B cell (primary cell): ENCODE results near the gene CPED1. TPM values are rescaled to one million over a fixed set of nuclear protein-coding genes. Genes with fewer than 3 reads are reported as not detected.
"Not testable (repeated sequence)": the region's sequence is repeated elsewhere in the genome, so short reads cannot be mapped to it uniquely, and the experiment has no call there.

ENCODE experiments used
- ATAC-seq: fragments of 200-7000 bp; cut with Tn5 transposase; one replicate; pipeline ENCODE4 v1.10.0; 2021; ENCODE audit warnings: low read depth, mild to moderate bottlenecking, moderate number of reproducible peaks, moderate library complexity
- CTCF ChIA-PET: fragments of 350-600 bp; sonication (Branson Sonifier 250); formaldehyde crosslinking; loops from one replicate; lab custom pipeline; 2021; ENCODE audit warnings: antibody characterized with exemption, inconsistent platforms; lab: Charles Lee
- POLR2A ChIA-PET: fragments of 350-600 bp; sonication (Branson Sonifier 250); formaldehyde crosslinking; loops from one replicate; lab custom pipeline; 2021; ENCODE audit warnings: antibody characterized with exemption; lab: Charles Lee
- DNase-seq: peaks from one replicate; pipeline ENCODE4 v3.0.0; 2013
- H2AFZ ChIP-seq: 2 replicates; pipeline ENCODE4 v1.6.1; 2012; ENCODE audit warnings: mild to moderate bottlenecking, low read depth, low read length; ENCODE audit not compliant: insufficient read depth, poor library complexity, severe bottlenecking
- H3K27ac ChIP-seq, 2 donors: 1 replicate in 1 of 2; 2 replicates in 1 of 2; pipeline ENCODE4 v1.5.1; 2012 to 2013; ENCODE audit warnings: low read length in 2 of 2, mild to moderate bottlenecking in 2 of 2, moderate library complexity in 1 of 2
- H3K27me3 ChIP-seq, 4 experiments: fragments of 200-600 bp in 1 of 4; sonication (generic) in 1 of 4; replicated peaks in 1 of 4; 1 replicate in 2 of 4; 2 replicates in 2 of 4; pipeline versions ENCODE4 v1.6.1 to v1.7.0; 2013 to 2016; ENCODE audit warnings: low read length in 3 of 4, mild to moderate bottlenecking in 2 of 4, mixed read lengths in 1 of 4, moderate library complexity in 1 of 4; ENCODE audit not compliant: insufficient read depth in 4 of 4, control insufficient read depth in 3 of 4; ENCODE audit errors: control extremely low read depth in 1 of 4
- H3K36me3 ChIP-seq, 2 experiments: replicated peaks in 1 of 2; 1 replicate in 1 of 2; 2 replicates in 1 of 2; pipeline versions ENCODE4 v1.6.1 to v1.7.1; 2013; ENCODE audit warnings: low read length in 1 of 2; ENCODE audit not compliant: insufficient read depth in 2 of 2, control insufficient read depth in 1 of 2; ENCODE audit errors: control extremely low read depth in 1 of 2, extremely low read depth in 1 of 2
- H3K4me1 ChIP-seq, 2 donors: fragments of 200-600 bp in 1 of 2; sonication (generic) in 1 of 2; 1 replicate in 1 of 2; 2 replicates in 1 of 2; pipeline versions ENCODE4 v1.5.1 to v1.6.1; 2013 to 2017; ENCODE audit warnings: low read length in 2 of 2; ENCODE audit not compliant: control insufficient read depth in 2 of 2, insufficient read depth in 2 of 2
- H3K4me2 ChIP-seq: replicated peaks from 2 replicates; pipeline ENCODE3; 2012; ENCODE audit warnings: mild to moderate bottlenecking, low read depth, low read length; ENCODE audit not compliant: poor library complexity, severe bottlenecking
- H3K4me3 ChIP-seq, 5 experiments: fragments of 200-600 bp in 1 of 5; sonication (generic) in 1 of 5; 1 replicate in 3 of 5; 2 replicates in 2 of 5; pipeline versions ENCODE4 v1.5.1 to v1.7.0; 2011 to 2016; ENCODE audit warnings: low read length in 4 of 5, mild to moderate bottlenecking in 4 of 5, low read depth in 2 of 5, control low read depth in 1 of 5, moderate library complexity in 1 of 5; ENCODE audit not compliant: insufficient read depth in 1 of 5; ENCODE audit errors: control extremely low read depth in 1 of 5, extremely low read depth in 1 of 5
- H3K79me2 ChIP-seq: fragments of 200-600 bp; sonication (generic); one replicate; pipeline ENCODE4 v1.6.0; 2016; ENCODE audit warnings: low read length; ENCODE audit not compliant: control insufficient read depth, insufficient read depth
- H3K9ac ChIP-seq: fragments of 200-600 bp; sonication (generic); 2 replicates; pipeline ENCODE4 v1.6.1; 2017; ENCODE audit warnings: mild to moderate bottlenecking, low read length, moderate library complexity
- H3K9me3 ChIP-seq, 3 donors: one replicate each; pipeline versions ENCODE4 v1.6.1 to v1.7.1; 2013; ENCODE audit warnings: low read length in 2 of 3; ENCODE audit not compliant: control insufficient read depth in 2 of 3, insufficient read depth in 1 of 3; ENCODE audit errors: control extremely low read depth in 1 of 3
- H4K20me1 ChIP-seq: 2 replicates; pipeline ENCODE4 v1.6.0; 2012; ENCODE audit warnings: mild to moderate bottlenecking, low read length; ENCODE audit not compliant: insufficient read depth, control insufficient read depth, poor library complexity, severe bottlenecking
- H3K27ac Mint-ChIP-seq: one replicate; pipeline ENCODE4 v1.8.0; 2021; ENCODE audit warnings: mixed read lengths
- H3K27me3 Mint-ChIP-seq: one replicate; pipeline ENCODE4 v1.8.0; 2021; ENCODE audit warnings: mixed read lengths
- H3K4me1 Mint-ChIP-seq: one replicate; pipeline ENCODE4 v1.8.0; 2021; ENCODE audit warnings: mixed read lengths
- H3K4me3 Mint-ChIP-seq: one replicate; pipeline ENCODE4 v1.8.0; 2021; ENCODE audit warnings: mixed read lengths
- H3K9me3 Mint-ChIP-seq: one replicate; pipeline ENCODE4 v1.8.0; 2022; ENCODE audit warnings: mixed read lengths; ENCODE audit not compliant: insufficient read depth
- EZH2 ChIP-seq: IDR thresholded peaks from 2 replicates; pipeline ENCODE4 v1.6.1; 2012; ENCODE audit warnings: borderline replicate concordance, low read depth, mild to moderate bottlenecking, moderate library complexity, low read length; ENCODE audit not compliant: insufficient read depth, poor library complexity, severe bottlenecking
- WGBS: methylation state at CpG from one replicate; pipeline ENCODE4 v1.1.5; 2013; ENCODE audit warnings: missing lambda C conversion rate; ENCODE audit not compliant: insufficient coverage; 5-methylcytosine and 5-hydroxymethylcytosine counted together
- intact Hi-C: fragments of 100-400 bp; cut with micrococcal nuclease; formaldehyde crosslinking; loops from one replicate; pipeline ENCODE4 v1.10.0; 2022
- polyA plus RNA-seq: library from polyadenylated mRNA; depleted of rRNA; stranded (reverse); fragments of >200 nt; gene quantifications from 2 replicates; pipeline ENCODE4 v1.2.3, GENCODE V29; 2012
- total RNA-seq, 2 donors: library from RNA; stranded (reverse); fragments of 120-200 nt in 1 of 2; gene quantifications; 1 replicate in 1 of 2; 2 replicates in 1 of 2; pipeline versions ENCODE4 v1.2.3 to v1.2.4, GENCODE V29; 2013 to 2022
- TF ChIP-seq, protein P1 (sequence below): fragments of 200-600 bp; IDR thresholded peaks from one replicate; pipeline ENCODE4 v1.8.0; 2022; ENCODE audit warnings: antibody characterized with exemption, mild to moderate bottlenecking

The CPED1 gene
- total and polyA plus RNA-seq, 2 donors (not counting 1 experiment from before 2014, with no cell fraction given): 0.44 to 3.8 TPM

DNA sequence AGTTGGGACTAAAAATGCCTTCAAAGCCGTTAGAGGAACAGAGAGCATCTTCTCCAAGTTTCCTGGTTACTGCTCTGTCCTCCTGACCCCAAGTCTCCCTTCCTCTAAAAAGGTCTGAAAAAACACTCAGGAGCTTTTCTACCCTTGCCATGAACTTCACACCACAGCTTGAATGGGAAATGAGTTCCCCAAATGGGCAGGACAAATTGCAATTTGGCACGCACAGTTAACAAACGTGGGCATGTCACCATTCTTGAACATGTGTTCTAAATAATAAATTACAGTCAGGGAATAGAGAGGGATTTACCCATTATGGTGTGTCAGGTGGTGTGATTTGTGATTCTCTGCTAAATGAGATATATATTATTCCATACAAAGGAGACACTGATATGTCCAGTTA lies 249.1 kb downstream of the CPED1 start:
- Mint-ChIP-seq H3K4me3 (no peak overlapping the region), H3K9me3 (peaks cover 2% of the 10 kb centered on the region), H3K27me3 (no peaks in the 10 kb centered on the region), H3K4me1 (peaks cover 3% of the 10 kb centered on the region), H3K27ac (no peak overlapping the region)
- H4K20me1 ChIP-seq: no peaks in the 10 kb centered on the region
- H3K79me2 ChIP-seq: no peaks in the 10 kb centered on the region
- ATAC-seq (no peak), DNase-seq (no peak)
- no peaks in the 10 kb centered on the region for H3K4me1 ChIP-seq
- no peaks in the 10 kb centered on the region for H3K27me3 ChIP-seq
- no peak overlapping the region for H3K9ac ChIP-seq
- H3K27ac ChIP-seq: no peak overlapping the region
- no peak overlapping the region for H3K4me3 ChIP-seq
- intact Hi-C loops: loop anchor here (5.0 kb wide), 1 partner anchor 35 kb away; no protein-coding TSS in a partner anchor
- H3K9me3 ChIP-seq: no peaks in the 10 kb centered on the region
- no peak overlapping the region for H2AFZ ChIP-seq
- no peak overlapping the region for H3K4me2 ChIP-seq
- POLR2A ChIA-PET: no interaction called here
- 86% methylated on average over 1 of the region's 3 CpGs for WGBS
- CTCF ChIA-PET: no interaction called here
- no peaks in the 10 kb centered on the region for H3K36me3 ChIP-seq
- TF ChIP-seq EZH2: no peak
- TF ChIP-seq, protein P1, sequence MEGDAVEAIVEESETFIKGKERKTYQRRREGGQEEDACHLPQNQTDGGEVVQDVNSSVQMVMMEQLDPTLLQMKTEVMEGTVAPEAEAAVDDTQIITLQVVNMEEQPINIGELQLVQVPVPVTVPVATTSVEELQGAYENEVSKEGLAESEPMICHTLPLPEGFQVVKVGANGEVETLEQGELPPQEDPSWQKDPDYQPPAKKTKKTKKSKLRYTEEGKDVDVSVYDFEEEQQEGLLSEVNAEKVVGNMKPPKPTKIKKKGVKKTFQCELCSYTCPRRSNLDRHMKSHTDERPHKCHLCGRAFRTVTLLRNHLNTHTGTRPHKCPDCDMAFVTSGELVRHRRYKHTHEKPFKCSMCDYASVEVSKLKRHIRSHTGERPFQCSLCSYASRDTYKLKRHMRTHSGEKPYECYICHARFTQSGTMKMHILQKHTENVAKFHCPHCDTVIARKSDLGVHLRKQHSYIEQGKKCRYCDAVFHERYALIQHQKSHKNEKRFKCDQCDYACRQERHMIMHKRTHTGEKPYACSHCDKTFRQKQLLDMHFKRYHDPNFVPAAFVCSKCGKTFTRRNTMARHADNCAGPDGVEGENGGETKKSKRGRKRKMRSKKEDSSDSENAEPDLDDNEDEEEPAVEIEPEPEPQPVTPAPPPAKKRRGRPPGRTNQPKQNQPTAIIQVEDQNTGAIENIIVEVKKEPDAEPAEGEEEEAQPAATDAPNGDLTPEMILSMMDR: no peak

DNA sequence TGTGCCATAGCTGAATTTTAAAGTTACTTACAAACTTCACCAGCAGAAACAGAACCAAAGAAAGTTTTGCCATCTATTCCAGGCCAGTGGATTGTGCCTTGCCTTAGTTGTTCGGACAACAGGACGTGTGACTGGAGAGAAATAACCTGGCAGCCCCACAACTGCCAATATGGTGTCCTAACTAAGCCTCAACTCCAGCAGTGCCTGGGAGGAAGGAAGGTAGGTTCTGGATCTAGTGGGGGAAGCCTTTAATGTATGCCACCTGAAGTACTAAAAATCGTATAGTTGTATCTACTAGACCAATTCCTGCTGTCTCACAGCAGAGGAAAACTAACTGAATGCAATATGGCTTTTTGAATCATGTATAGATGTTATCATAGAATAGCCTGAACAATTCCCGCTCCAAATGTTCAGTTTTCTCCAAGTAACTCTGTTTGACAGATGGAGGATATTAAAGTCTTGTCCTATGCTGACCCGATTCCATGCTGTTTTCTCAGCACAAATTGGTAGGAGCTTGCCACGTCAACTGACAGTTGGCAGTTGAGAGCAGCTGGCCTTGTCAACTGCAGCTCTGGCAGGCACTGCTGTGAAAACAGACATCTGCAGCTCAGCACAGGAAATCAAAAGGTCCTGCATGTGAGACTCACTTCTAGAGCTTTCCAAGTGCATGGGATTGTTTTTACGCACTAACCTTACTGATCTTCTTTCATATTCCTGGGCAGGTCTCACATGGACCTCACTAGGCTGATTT lies 255.8 kb downstream of the CPED1 start:
- peaks cover 2% of the 10 kb centered on the region for H3K9me3 Mint-ChIP-seq
- ChIA-PET POLR2A (no interaction called here), CTCF (interaction anchor here (0.7 kb wide), 1 partner anchor 69 kb away, joined by 3 read pairs; no protein-coding TSS in a partner anchor)
- 29% methylated on average over 4 of the region's 7 CpGs for WGBS
- no peaks in the 10 kb centered on the region for H3K27me3 Mint-ChIP-seq
- peak overlapping the region; percentile 40 for H3K4me3 Mint-ChIP-seq
- Histone ChIP-seq H3K9ac (no peak overlapping the region), H3K9me3 (peaks cover 0 to 7% (median 5%) of the 10 kb centered on the region in 3 donors), H2AFZ (peak overlapping the region; percentile 32), H3K79me2 (peaks cover 4% of the 10 kb centered on the region), H3K4me1 (peaks cover 9 to 13% of the 10 kb centered on the region in 2 donors), H4K20me1 (no peaks in the 10 kb centered on the region), H3K4me2 (peak overlapping the region; percentile 33), H3K36me3 (no peaks in the 10 kb centered on the region), H3K27ac (peak overlapping the region in 1 of 2 donors; percentile 35), H3K4me3 (no peak overlapping the region), H3K27me3 (no peaks in the 10 kb centered on the region)
- intact Hi-C loops: no loop called here
- TF ChIP-seq, protein P1: no peak
- TF ChIP-seq EZH2: no peak
- H3K4me1 Mint-ChIP-seq: peaks cover 22% of the 10 kb centered on the region
- DNase-seq (no peak), ATAC-seq (peak; percentile 28)
- peak overlapping the region; percentile 79 for H3K27ac Mint-ChIP-seq

DNA sequence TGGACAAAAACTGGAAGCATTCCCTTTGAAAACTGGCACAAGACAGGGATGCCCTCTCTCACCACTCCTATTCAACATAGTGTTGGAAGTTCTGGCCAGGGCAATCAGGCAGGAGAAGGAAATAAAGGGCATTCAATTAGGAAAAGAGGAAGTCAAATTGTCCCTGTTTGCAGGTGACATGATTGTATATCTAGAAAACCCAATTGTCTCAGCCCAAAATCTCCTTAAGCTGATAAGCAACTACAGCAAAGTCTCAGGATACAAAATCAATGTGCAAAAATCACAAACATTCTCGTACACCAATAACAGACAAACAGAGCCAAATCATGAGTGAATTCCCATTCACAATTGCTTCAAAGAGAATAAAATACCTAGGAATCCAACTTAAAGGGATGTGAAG lies 262.9 kb downstream of the CPED1 start:
- H3K4me1 ChIP-seq, H4K20me1 ChIP-seq, H3K9me3 Mint-ChIP-seq, H2AFZ ChIP-seq, H3K9ac ChIP-seq, H3K4me2 ChIP-seq, H3K4me3 Mint-ChIP-seq, H3K27me3 ChIP-seq, H3K79me2 ChIP-seq, H3K9me3 ChIP-seq, H3K27ac Mint-ChIP-seq, H3K27me3 Mint-ChIP-seq, ATAC-seq, POLR2A ChIA-PET, H3K36me3 ChIP-seq, DNase-seq, intact Hi-C loops, CTCF ChIA-PET, H3K27ac ChIP-seq, H3K4me3 ChIP-seq: not testable (repeated sequence)
- H3K4me1 Mint-ChIP-seq: peaks cover 21% of the 10 kb centered on the region
- WGBS: no CpG with 5 or more reads among the region's 1 CpG
